Sigmoid colon (tissue), 3 donors: ENCODE measurements around the gene TAP2.

Experiments used
- CTCF ChIP-seq, 4 experiments: fragments of 450-650 bp in 3 of 4; fragments of 200-600 bp in 1 of 4; IDR thresholded peaks; one replicate each; pipeline ENCODE4 v1.5.1; 2016 to 2019; ENCODE audit warnings: antibody characterized with exemption in 4 of 4, mild to moderate bottlenecking in 3 of 4, moderate library complexity in 2 of 4
- POLR2A ChIP-seq, 2 donors: fragments of 450-650 bp; IDR thresholded peaks; one replicate each; pipeline ENCODE4 v1.6.1; 2016; ENCODE audit warnings: antibody characterized with exemption in 2 of 2, mild to moderate bottlenecking in 2 of 2, moderate library complexity in 2 of 2

GRCh38 chr6:32879691-32880090 lies 41.2 kb upstream of the TAP2 start:
- TF ChIP-seq CTCF (IDR thresholded peaks at IDR 0.05), result no peak
- no peak for TF ChIP-seq POLR2A (IDR thresholded peaks at IDR 0.05)
